ENCODE results near the gene ENGASE.

- TF ChIP-seq CTCF (IDR thresholded peaks at IDR 0.05; ENCODE audit: insufficient read depth, low read depth, low read length) (no peak), EZH2 (IDR thresholded peaks at IDR 0.05; ENCODE audit: insufficient read depth, low read length) (no peak)
These were observed 30.4 kb downstream of the ENGASE start for GRCh38 chr17:79104898-79105600.
